Right lobe of liver (tissue), 6 donors: Measurements from ENCODE around the gene RAP1A. TPM values are rescaled to one million over a fixed set of nuclear protein-coding genes. Genes with fewer than 3 reads are reported as not detected.

Source experiments
- ATAC-seq, 4 donors: fragments of 200-7000 bp; cut with Tn5 transposase; one replicate each; pipeline ENCODE4 v1.9.1; 2020; ENCODE audit warnings: mild to moderate bottlenecking in 4 of 4, moderate library complexity in 4 of 4
- DNase-seq, 3 donors: peaks; one replicate each; pipeline ENCODE4 v3.0.0-alpha.2; 2020
- H3K27ac ChIP-seq, 3 donors: fragments of 200-600 bp; one replicate each; pipeline ENCODE4 v1.8.0; 2022
- H3K27me3 ChIP-seq, 2 donors: fragments of 200-600 bp; one replicate each; pipeline ENCODE4 v1.8.0; 2022
- H3K36me3 ChIP-seq, 4 donors: fragments of 200-600 bp; sonication (generic) in 1 of 4; one replicate each; pipeline versions ENCODE4 v1.5.1 to v1.8.0; 2017 to 2022; ENCODE audit warnings: control low read depth in 1 of 4
- H3K4me1 ChIP-seq, 4 donors: fragments of 200-600 bp; sonication (generic) in 1 of 4; one replicate each; pipeline versions ENCODE4 v1.5.1 to v1.8.0; 2017 to 2022; ENCODE audit warnings: control low read depth in 1 of 4
- H3K4me3 ChIP-seq, 3 donors: fragments of 200-600 bp; one replicate each; pipeline ENCODE4 v1.8.0; 2022
- H3K9me3 ChIP-seq, 4 donors: fragments of 200-600 bp; sonication (generic) in 1 of 4; one replicate each; pipeline versions ENCODE4 v1.5.1 to v1.8.0; 2017 to 2022; ENCODE audit warnings: control low read depth in 1 of 4
- POLR2A ChIP-seq: fragments of 450-650 bp; IDR thresholded peaks from one replicate; pipeline ENCODE4 v1.6.1; 2017; ENCODE audit warnings: antibody characterized with exemption, mild to moderate bottlenecking
- whole genome bisulfite sequencing: methylation state at CpG from one replicate; pipeline ENCODE4 v1.1.6; 2018; ENCODE audit warnings: low coverage, low lambda C conversion rate; ENCODE audit not compliant: insufficient coverage; ENCODE audit errors: missing lambda C conversion rate; 5-methylcytosine and 5-hydroxymethylcytosine counted together
- intact Hi-C, 2 donors: fragments of 100-400 bp; cut with DNase I; formaldehyde crosslinking; loops; one replicate each; pipeline versions ENCODE4 v1.11.2 to v1.14.1; 2022
- total RNA-seq, 6 experiments: library from RNA; depleted of rRNA in 2 of 6; stranded (reverse); fragments of >200 nt in 2 of 6; fragmentation: NEBNext Ultra II Directional in 3 of 6; extraction: Animal tissue kit (Norgen Biotek cat#: 25700) in 3 of 6; gene quantifications; one replicate each; pipeline versions ENCODE4 v1.1.0 to v1.2.4, GENCODE V29; 2016 to 2023
- TF ChIP-seq, protein P1 (sequence below), 4 donors: fragments of 200-600 bp in 3 of 4; fragments of 450-650 bp in 1 of 4; IDR thresholded peaks; one replicate each; pipeline versions ENCODE4 v1.5.1 to v1.8.0; 2016 to 2022; ENCODE audit warnings: antibody characterized with exemption in 4 of 4, mild to moderate bottlenecking in 2 of 4
- donor health status: DM: no; HTN: yes; CAD: no.
- donor health status: DM: no; HTN: no; CAD: no.
- donor health status: DM: no; HTN: no; CAD: no.
- donor health status: DM: no; HTN: yes; CAD: no.
- donor health status: DM: no; HTN: yes; CAD: no.

Gene RAP1A
- total RNA-seq, 6 experiments from 2014 or later: 25.9 to 53.8 (median 33.3) TPM

DNA sequence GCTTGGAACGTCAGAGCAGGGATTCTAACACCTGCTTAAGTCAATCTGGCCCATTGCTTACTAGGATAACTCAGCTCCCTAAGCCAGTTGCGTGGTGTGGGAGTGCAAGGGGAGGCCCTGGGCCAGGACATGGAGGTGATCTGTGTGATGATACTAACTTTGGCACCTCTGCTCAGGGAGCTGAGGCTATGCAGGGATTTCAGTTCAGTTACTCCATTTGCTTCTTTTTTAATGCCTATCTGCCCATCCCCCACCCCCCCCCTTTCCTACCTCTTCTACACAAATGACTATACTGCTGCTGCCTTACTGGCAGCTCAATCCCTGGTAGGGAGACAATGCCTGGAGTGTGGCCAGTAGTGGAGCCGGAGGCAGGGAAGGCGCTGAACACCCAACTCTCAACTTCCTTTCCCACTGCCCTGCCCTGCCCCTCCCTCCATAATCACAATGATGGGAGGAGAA, 100.1 kb downstream of the RAP1A start:
- H3K4me3 ChIP-seq: no peak overlapping the region
- intact Hi-C loops: no loop called here
- TF ChIP-seq, protein P1, sequence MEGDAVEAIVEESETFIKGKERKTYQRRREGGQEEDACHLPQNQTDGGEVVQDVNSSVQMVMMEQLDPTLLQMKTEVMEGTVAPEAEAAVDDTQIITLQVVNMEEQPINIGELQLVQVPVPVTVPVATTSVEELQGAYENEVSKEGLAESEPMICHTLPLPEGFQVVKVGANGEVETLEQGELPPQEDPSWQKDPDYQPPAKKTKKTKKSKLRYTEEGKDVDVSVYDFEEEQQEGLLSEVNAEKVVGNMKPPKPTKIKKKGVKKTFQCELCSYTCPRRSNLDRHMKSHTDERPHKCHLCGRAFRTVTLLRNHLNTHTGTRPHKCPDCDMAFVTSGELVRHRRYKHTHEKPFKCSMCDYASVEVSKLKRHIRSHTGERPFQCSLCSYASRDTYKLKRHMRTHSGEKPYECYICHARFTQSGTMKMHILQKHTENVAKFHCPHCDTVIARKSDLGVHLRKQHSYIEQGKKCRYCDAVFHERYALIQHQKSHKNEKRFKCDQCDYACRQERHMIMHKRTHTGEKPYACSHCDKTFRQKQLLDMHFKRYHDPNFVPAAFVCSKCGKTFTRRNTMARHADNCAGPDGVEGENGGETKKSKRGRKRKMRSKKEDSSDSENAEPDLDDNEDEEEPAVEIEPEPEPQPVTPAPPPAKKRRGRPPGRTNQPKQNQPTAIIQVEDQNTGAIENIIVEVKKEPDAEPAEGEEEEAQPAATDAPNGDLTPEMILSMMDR (IDR thresholded peaks at IDR 0.05): no peak
- no peak for TF ChIP-seq POLR2A
- no peaks in the 10 kb centered on the region for H3K4me1 ChIP-seq
- DNase-seq (no peak), ATAC-seq (peak in 3 of 4 donors; percentile 34 to 36 (median 36))
- H3K27me3 ChIP-seq: no peaks in the 10 kb centered on the region
- no peaks in the 10 kb centered on the region for H3K9me3 ChIP-seq
- H3K36me3 ChIP-seq: no peaks in the 10 kb centered on the region
- H3K27ac ChIP-seq: no peak overlapping the region
- 64% methylated on average over 3 of the region's 4 CpGs for WGBS

DNA sequence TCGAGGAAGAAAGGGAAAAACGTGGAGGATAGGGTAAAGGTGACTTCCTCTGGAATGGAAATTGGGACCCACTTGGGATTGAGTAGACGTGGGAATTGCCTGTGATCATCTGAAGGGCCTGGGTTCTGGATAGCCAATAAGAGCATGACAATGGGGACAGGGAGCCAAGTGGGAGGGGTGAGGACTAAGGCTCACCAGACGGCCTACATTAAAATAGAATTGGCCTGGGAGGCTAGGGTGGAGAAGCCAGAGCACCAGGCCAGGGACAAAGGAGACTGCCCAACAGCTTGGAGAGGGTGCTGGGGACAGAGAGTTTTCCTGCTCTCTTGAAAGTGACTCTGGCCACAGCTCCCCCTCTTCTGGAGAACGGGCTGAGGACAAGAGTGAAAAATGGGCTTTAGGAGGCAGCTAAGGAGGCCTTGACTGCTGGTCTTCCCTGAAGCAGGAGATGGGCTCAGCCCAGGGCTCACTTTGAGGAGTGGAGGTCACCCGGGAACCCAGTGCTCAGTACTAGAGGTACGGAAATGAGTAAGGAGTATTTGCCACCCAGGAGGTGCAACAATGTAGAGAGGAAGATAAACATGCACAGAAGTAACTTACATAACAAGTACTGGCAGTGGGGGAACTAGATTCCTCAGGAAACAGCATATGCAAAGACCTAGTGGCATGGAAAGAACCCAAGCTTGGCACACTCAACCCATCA, 100.8 kb downstream of the RAP1A start:
- H3K27ac ChIP-seq: no peak overlapping the region
- no peaks in the 10 kb centered on the region for H3K9me3 ChIP-seq
- intact Hi-C loops: no loop called here
- ATAC-seq (peak in 1 of 4 donors; percentile 7), DNase-seq (no peak)
- no peak for TF ChIP-seq POLR2A
- TF ChIP-seq, protein P1 (IDR thresholded peaks at IDR 0.05): no peak
- H3K4me1 ChIP-seq: no peaks in the 10 kb centered on the region
- H3K27me3 ChIP-seq: no peaks in the 10 kb centered on the region
- H3K36me3 ChIP-seq: no peaks in the 10 kb centered on the region
- WGBS: 65% methylated on average over 5 of the region's 7 CpGs
- H3K4me3 ChIP-seq: no peak overlapping the region

DNA sequence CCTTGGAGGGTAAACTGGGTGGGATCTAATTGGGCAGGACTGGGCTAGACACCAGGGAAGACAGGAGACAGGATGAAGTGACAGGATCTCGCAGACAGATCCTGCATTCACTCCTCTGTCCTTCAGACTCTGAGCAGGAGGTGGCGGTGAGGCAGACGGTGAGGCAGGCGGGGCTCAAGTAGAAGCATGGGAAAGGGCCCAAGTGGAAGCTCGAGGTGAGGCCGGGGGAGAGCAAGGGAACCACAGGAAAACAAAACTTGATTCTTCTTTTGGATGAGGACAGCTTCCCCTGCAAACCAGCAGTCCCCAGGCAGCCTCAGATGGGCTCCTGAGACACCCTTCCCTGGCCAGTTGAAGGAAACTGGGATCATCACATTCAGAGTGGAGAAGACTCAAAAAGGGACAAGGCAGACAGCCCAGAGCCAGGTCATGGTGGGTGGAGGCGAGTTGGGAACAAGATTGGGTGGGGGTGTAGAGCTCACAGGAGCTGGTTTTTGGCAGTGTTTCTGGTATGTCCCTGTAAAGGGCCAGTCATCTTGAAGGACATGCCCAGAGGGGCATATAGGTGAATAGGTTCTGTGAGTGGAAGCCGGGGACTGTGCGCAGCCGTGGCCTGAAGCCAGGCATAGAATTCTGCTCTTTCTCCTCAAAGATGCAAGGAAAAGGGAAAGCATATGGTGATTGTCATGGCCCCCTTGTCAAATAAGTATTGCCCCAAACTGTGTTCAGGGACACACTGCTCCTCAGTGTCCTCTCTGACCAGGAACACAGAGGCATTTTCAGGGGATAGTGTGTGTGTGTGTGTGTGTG, 101.6 kb downstream of the RAP1A start:
- TF ChIP-seq, protein P1 (IDR thresholded peaks at IDR 0.05): no peak
- no peak for TF ChIP-seq POLR2A
- Histone ChIP-seq H3K9me3 (no peaks in the 10 kb centered on the region), H3K4me1 (no peaks in the 10 kb centered on the region), H3K27ac (no peak overlapping the region), H3K27me3 (no peaks in the 10 kb centered on the region), H3K36me3 (no peaks in the 10 kb centered on the region), H3K4me3 (no peak overlapping the region)
- intact Hi-C loops: no loop called here
- WGBS: 86% methylated on average over 10 of the region's 10 CpGs
- peak in 1 of 4 donors; percentile 5 for ATAC-seq
- no peak for DNase-seq

DNA sequence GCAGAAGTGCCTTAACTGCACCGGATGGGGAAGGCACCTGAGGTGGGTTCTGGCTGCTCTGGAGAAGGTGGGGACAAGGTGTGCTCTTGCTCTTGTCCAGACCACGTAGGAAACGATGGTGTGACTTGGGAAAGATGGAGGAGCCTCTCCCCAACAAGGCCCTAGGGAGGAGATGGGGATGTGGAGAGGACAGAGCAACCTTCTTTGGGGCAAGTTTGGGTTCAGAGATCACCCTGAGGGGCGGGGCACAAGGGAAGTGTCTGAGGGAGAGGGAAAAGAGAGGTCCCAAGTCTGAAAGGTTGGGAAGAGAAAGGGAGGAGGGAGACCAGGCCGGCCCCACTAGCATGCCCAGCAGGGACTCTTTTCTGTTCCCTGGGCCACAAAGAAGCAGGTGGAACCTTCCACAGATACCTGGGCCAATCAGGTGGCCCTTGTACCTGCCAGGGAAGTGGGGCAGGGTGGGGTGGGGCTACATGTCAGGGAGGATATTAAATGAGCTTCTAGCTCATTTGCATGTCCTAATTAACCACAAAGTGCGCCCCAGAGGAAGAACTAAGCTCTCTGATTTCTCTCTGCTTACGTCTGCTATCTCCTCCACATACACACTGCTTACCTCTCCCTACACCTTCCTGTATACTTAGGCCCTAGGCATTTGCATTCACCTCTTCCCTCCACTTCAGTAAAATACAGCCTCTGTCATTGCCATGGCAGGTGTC, 103.7 kb downstream of the RAP1A start:
- intact Hi-C loops: no loop called here
- Histone ChIP-seq H3K4me3 (no peak overlapping the region), H3K4me1 (no peaks in the 10 kb centered on the region), H3K36me3 (no peaks in the 10 kb centered on the region), H3K27me3 (no peaks in the 10 kb centered on the region), H3K27ac (no peak overlapping the region), H3K9me3 (no peaks in the 10 kb centered on the region)
- DNase-seq (no peak), ATAC-seq (no peak)
- WGBS: 69% methylated on average over 4 of the region's 7 CpGs
- TF ChIP-seq POLR2A: no peak
- TF ChIP-seq, protein P1 (IDR thresholded peaks at IDR 0.05): no peak
